NCI-H510A (cell line): Measurements from ENCODE around the gene HCFC1R1.
"Not testable (repeated sequence)": the region's sequence is repeated elsewhere in the genome, so short reads cannot be mapped to it uniquely, and the experiment has no call there.

ENCODE experiments used
- DNase-seq: peaks from one replicate; lab custom pipeline; 2025; lab: John Stamatoyannopoulos, UW

The HCFC1R1 gene

GRCh38 chr16:3057181-3058138 lies 33.7 kb upstream of the HCFC1R1 start:
- DNase-seq = no peak

- no peak for DNase-seq
Observed at GRCh38 chr16:3056336-3057180, 32.8 kb upstream of the HCFC1R1 start.

GRCh38 chr16:3055734-3056115 lies 32.0 kb upstream of the HCFC1R1 start:
- not testable (repeated sequence) for DNase-seq

- DNase-seq = no peak
Observed at GRCh38 chr16:3054965-3055733, 31.4 kb upstream of the HCFC1R1 start.

- DNase-seq = not testable (repeated sequence)
Observed at GRCh38 chr16:3053330-3053710, 29.6 kb upstream of the HCFC1R1 start.

GRCh38 chr16:3052571-3053329 lies 29.0 kb upstream of the HCFC1R1 start:
- not testable (repeated sequence) for DNase-seq

GRCh38 chr16:3051494-3051893 lies 27.8 kb upstream of the HCFC1R1 start:
- no peak for DNase-seq

GRCh38 chr16:3051009-3051408 lies 27.3 kb upstream of the HCFC1R1 start:
- no peak for DNase-seq

- DNase-seq = no peak
Observed at GRCh38 chr16:3050487-3050886, 26.7 kb upstream of the HCFC1R1 start.

GRCh38 chr16:3049921-3050481 lies 26.3 kb upstream of the HCFC1R1 start:
- no peak for DNase-seq

GRCh38 chr16:3047387-3047720 lies 23.6 kb upstream of the HCFC1R1 start:
- DNase-seq = no peak

- no peak for DNase-seq
Observed at GRCh38 chr16:3046641-3047386, 23.1 kb upstream of the HCFC1R1 start.

- DNase-seq = no peak
Observed at GRCh38 chr16:3045758-3046640, 22.3 kb upstream of the HCFC1R1 start, which contains the start of gene MMP25. Gene MMP25 (plus strand): TSS chr16:3046561. CDS start chr16:3046918, 357 bp downstream.

GRCh38 chr16:3044708-3045107 lies 21.0 kb upstream of the HCFC1R1 start:
- DNase-seq = no peak

- DNase-seq = no peak
Observed at GRCh38 chr16:3042376-3042775, 18.6 kb upstream of the HCFC1R1 start.

- no peak for DNase-seq
Observed at GRCh38 chr16:3038896-3039295, 15.2 kb upstream of the HCFC1R1 start.

GRCh38 chr16:3038256-3038655 lies 14.5 kb upstream of the HCFC1R1 start:
- no peak for DNase-seq

GRCh38 chr16:3036726-3037315 lies 13.1 kb upstream of the HCFC1R1 start, which contains the start of gene BICDL2:
Gene BICDL2 (minus strand): TSS chr16:3036944. CDS start chr16:3035496, 1,448 bp downstream.
- DNase-seq = no peak
